CD14-positive monocyte (primary cell): ENCODE measurements around the gene SLC13A4. TPM values are rescaled to one million over a fixed set of nuclear protein-coding genes. Genes with fewer than 3 reads are reported as not detected.
"Not testable (repeated sequence)": the region's sequence is repeated elsewhere in the genome, so short reads cannot be mapped to it uniquely, and the experiment has no call there.

Source experiments
- DNase-seq, 3 donors: peaks; one replicate each; pipeline ENCODE4 v3.0.0-alpha.2; 2011 to 2022
- H2AFZ ChIP-seq: 2 replicates; pipeline ENCODE4 v1.6.0; 2012; ENCODE audit warnings: mild to moderate bottlenecking, low read depth, low read length, inconsistent platforms; ENCODE audit not compliant: insufficient read depth, poor library complexity, severe bottlenecking
- H3K27ac ChIP-seq, 2 donors: 1 replicate in 1 of 2; 2 replicates in 1 of 2; pipeline ENCODE4 v1.5.1; 2012 to 2013; ENCODE audit warnings: low read length in 2 of 2, control low read depth in 1 of 2, inconsistent platforms in 1 of 2, low read depth in 1 of 2, mild to moderate bottlenecking in 1 of 2
- H3K27me3 ChIP-seq, 2 donors: one replicate each; pipeline versions ENCODE4 v1.6.0 to v1.6.1; 2011 to 2013; ENCODE audit warnings: low read length in 2 of 2; ENCODE audit not compliant: control insufficient read depth in 2 of 2, insufficient read depth in 2 of 2
- H3K36me3 ChIP-seq, 2 donors: replicated peaks in 1 of 2; 1 replicate in 1 of 2; 2 replicates in 1 of 2; pipeline versions ENCODE4 v1.5.1 to v1.6.1; 2012 to 2013; ENCODE audit warnings: low read length in 2 of 2, control low read depth in 1 of 2, inconsistent platforms in 1 of 2, mild to moderate bottlenecking in 1 of 2; ENCODE audit not compliant: insufficient read depth in 2 of 2, control insufficient read depth in 1 of 2
- H3K4me1 ChIP-seq, 2 donors: 1 replicate in 1 of 2; 2 replicates in 1 of 2; pipeline versions ENCODE4 v1.5.1 to v1.6.1; 2012 to 2013; ENCODE audit warnings: low read length in 2 of 2, control low read depth in 1 of 2, inconsistent platforms in 1 of 2, mild to moderate bottlenecking in 1 of 2, moderate library complexity in 1 of 2; ENCODE audit not compliant: insufficient read depth in 2 of 2, control insufficient read depth in 1 of 2
- H3K4me2 ChIP-seq: replicated peaks from 2 replicates; pipeline ENCODE3; 2012; ENCODE audit warnings: low read length, moderate library complexity, mild to moderate bottlenecking; ENCODE audit not compliant: poor library complexity, severe bottlenecking; ENCODE audit errors: extremely low read depth
- H3K4me3 ChIP-seq, 3 experiments: fragments of 200-600 bp in 1 of 3; sonication (generic) in 1 of 3; replicated peaks in 1 of 3; 1 replicate in 2 of 3; 2 replicates in 1 of 3; pipeline ENCODE4 v1.5.1; 2011 to 2013; ENCODE audit warnings: low read length in 3 of 3, mild to moderate bottlenecking in 3 of 3, control low read depth in 2 of 3, low read depth in 2 of 3, inconsistent platforms in 1 of 3, moderate library complexity in 1 of 3
- H3K79me2 ChIP-seq: 2 replicates; pipeline ENCODE4 v1.6.0; 2012; ENCODE audit warnings: mild to moderate bottlenecking, control low read depth, inconsistent platforms, low read length, moderate library complexity; ENCODE audit not compliant: insufficient read depth
- H3K9ac ChIP-seq: 2 replicates; pipeline ENCODE4 v1.6.0; 2017; ENCODE audit warnings: low read length, mild to moderate bottlenecking; ENCODE audit not compliant: insufficient read depth, poor library complexity, severe bottlenecking
- H3K9me3 ChIP-seq, 2 donors: replicated peaks in 1 of 2; 1 replicate in 1 of 2; 2 replicates in 1 of 2; pipeline versions ENCODE4 v1.5.1 to v1.6.1; 2012 to 2013; ENCODE audit warnings: low read length in 2 of 2, control low read depth in 1 of 2; ENCODE audit not compliant: control insufficient read depth in 1 of 2, insufficient read depth in 1 of 2
- H4K20me1 ChIP-seq: 2 replicates; pipeline ENCODE4 v1.6.0; 2012; ENCODE audit warnings: mild to moderate bottlenecking, low read length, control low read depth, moderate library complexity; ENCODE audit not compliant: insufficient read depth
- H3K27ac Mint-ChIP-seq, 7 donors: one replicate each; pipeline ENCODE4 v1.8.0; 2020; ENCODE audit warnings: mild to moderate bottlenecking in 7 of 7, mixed read lengths in 7 of 7, moderate library complexity in 6 of 7, inconsistent platforms in 2 of 7
- H3K27me3 Mint-ChIP-seq, 3 donors: one replicate each; pipeline ENCODE4 v1.8.0; 2021 to 2022; ENCODE audit warnings: low read depth in 3 of 3, mild to moderate bottlenecking in 3 of 3, mixed read lengths in 3 of 3, moderate library complexity in 3 of 3, inconsistent platforms in 1 of 3
- H3K36me3 Mint-ChIP-seq, 2 donors: one replicate each; pipeline ENCODE4 v1.8.0; 2020; ENCODE audit warnings: mixed read lengths in 2 of 2, inconsistent platforms in 1 of 2, mild to moderate bottlenecking in 1 of 2
- H3K4me1 Mint-ChIP-seq: one replicate; pipeline ENCODE4 v1.8.0; 2020; ENCODE audit warnings: mild to moderate bottlenecking, mixed read lengths
- H3K4me3 Mint-ChIP-seq, 2 donors: one replicate each; pipeline ENCODE4 v1.8.0; 2020; ENCODE audit warnings: mild to moderate bottlenecking in 2 of 2, mixed read lengths in 2 of 2, moderate library complexity in 1 of 2
- H3K9me3 Mint-ChIP-seq, 7 donors: one replicate each; pipeline ENCODE4 v1.8.0; 2020 to 2022; ENCODE audit warnings: mixed read lengths in 7 of 7, mild to moderate bottlenecking in 6 of 7, moderate library complexity in 6 of 7, inconsistent platforms in 2 of 7
- WGBS: methylation state at CpG from one replicate; pipeline ENCODE4 v1.1.5; 2013; ENCODE audit warnings: missing lambda C conversion rate; ENCODE audit not compliant: insufficient coverage; 5-methylcytosine and 5-hydroxymethylcytosine counted together
- intact Hi-C, 2 donors: fragments of 100-400 bp; cut with micrococcal nuclease; formaldehyde crosslinking; loops; one replicate each; pipeline versions ENCODE4 v1.15.0 to v1.15.1; 2023
- polyA plus RNA-seq, 3 donors: library from polyadenylated mRNA; depleted of rRNA in 1 of 3; unstranded in 2 of 3; stranded (reverse) in 1 of 3; fragments of 300-500 nt in 2 of 3; fragments of >200 nt in 1 of 3; fragmentation: Illumina TruSeq in 2 of 3; gene quantifications; 1 replicate in 2 of 3; 2 replicates in 1 of 3; pipeline ENCODE4 v1.2.3, GENCODE V29; 2012 to 2021
- TF ChIP-seq, protein P1 (sequence below): fragments of 200-600 bp; IDR thresholded peaks from one replicate; pipeline ENCODE4 v1.8.0; 2022; ENCODE audit warnings: antibody characterized with exemption, mild to moderate bottlenecking

SLC13A4 gene
- polyA plus RNA-seq, 3 donors = not detected

DNA sequence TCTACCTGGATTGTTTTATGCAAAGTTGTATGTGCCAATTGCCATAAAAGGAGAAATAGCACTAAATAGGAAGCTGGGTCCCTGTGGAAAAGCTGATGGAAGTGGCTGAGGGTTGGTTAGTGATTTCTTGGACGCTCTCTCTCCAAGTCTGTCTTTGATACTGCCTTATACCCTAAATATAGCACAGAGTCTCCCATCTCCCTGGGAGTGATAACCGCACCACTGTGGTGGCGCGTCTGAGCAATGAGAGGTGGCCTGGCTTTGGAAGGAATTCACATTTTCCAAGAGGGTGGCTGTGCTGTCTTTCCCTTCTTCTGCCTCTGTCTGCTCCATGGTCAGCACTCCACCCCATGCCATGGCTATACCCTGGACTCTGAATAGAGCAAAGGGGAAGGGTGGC lies 34.4 kb downstream of the SLC13A4 start:
- no peaks in the 10 kb centered on the region for H4K20me1 ChIP-seq
- H3K36me3 Mint-ChIP-seq = peaks cover 10 to 13% of the 10 kb centered on the region in 2 donors
- no peak for DNase-seq
- H3K9me3 Mint-ChIP-seq = no peaks in the 10 kb centered on the region
- H3K9ac ChIP-seq = no peak overlapping the region
- H3K4me3 Mint-ChIP-seq = no peak overlapping the region
- no CpG with 5 or more reads among the region's 4 CpGs for WGBS
- H3K27ac ChIP-seq = no peak overlapping the region
- no peak overlapping the region for H3K4me3 ChIP-seq
- peaks cover 0 to 1% (median 0%) of the 10 kb centered on the region in 3 donors for H3K27me3 Mint-ChIP-seq
- peaks cover 8% of the 10 kb centered on the region for H3K4me1 Mint-ChIP-seq
- no peaks in the 10 kb centered on the region for H3K9me3 ChIP-seq
- H3K4me2 ChIP-seq = no peak overlapping the region
- H3K27ac Mint-ChIP-seq = no peak overlapping the region
- no peak overlapping the region for H2AFZ ChIP-seq
- H3K79me2 ChIP-seq = no peaks in the 10 kb centered on the region
- H3K27me3 ChIP-seq = no peaks in the 10 kb centered on the region
- intact Hi-C loops = no loop called here
- H3K36me3 ChIP-seq = no peaks in the 10 kb centered on the region
- TF ChIP-seq, protein P1, sequence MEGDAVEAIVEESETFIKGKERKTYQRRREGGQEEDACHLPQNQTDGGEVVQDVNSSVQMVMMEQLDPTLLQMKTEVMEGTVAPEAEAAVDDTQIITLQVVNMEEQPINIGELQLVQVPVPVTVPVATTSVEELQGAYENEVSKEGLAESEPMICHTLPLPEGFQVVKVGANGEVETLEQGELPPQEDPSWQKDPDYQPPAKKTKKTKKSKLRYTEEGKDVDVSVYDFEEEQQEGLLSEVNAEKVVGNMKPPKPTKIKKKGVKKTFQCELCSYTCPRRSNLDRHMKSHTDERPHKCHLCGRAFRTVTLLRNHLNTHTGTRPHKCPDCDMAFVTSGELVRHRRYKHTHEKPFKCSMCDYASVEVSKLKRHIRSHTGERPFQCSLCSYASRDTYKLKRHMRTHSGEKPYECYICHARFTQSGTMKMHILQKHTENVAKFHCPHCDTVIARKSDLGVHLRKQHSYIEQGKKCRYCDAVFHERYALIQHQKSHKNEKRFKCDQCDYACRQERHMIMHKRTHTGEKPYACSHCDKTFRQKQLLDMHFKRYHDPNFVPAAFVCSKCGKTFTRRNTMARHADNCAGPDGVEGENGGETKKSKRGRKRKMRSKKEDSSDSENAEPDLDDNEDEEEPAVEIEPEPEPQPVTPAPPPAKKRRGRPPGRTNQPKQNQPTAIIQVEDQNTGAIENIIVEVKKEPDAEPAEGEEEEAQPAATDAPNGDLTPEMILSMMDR = no peak
- H3K4me1 ChIP-seq = no peaks in the 10 kb centered on the region

DNA sequence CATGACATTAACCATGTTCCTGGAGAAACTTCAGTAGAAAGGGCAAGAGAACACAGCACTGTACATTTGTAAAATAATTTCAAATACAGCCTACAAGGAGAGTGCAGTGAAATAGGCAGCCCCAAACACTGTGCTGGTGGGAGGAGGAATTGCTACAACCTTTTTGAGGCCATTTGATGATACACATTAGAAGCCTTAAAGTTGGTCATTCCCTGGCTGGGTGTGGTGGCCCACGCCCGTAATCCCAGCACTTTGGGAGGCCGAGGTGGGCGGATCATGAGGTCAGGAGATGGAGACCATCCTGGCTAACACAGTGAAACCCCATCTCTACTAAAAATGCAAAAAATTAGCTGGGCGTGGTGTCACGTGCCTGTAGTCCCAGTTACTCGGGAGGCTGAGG lies 35.4 kb downstream of the SLC13A4 start:
- H3K9me3 ChIP-seq, H4K20me1 ChIP-seq, H3K27ac ChIP-seq, H3K9me3 Mint-ChIP-seq, H3K79me2 ChIP-seq, H3K4me1 Mint-ChIP-seq, H3K36me3 ChIP-seq, H2AFZ ChIP-seq, H3K4me3 Mint-ChIP-seq, H3K4me2 ChIP-seq, intact Hi-C loops, H3K4me1 ChIP-seq, H3K9ac ChIP-seq, H3K27me3 Mint-ChIP-seq, DNase-seq, H3K27me3 ChIP-seq, H3K4me3 ChIP-seq, H3K27ac Mint-ChIP-seq: not testable (repeated sequence)
- 97% methylated on average over 7 of the region's 7 CpGs for WGBS
- H3K36me3 Mint-ChIP-seq = peaks cover 13 to 14% of the 10 kb centered on the region in 2 donors
